ENCODE data around the gene CARMIL3.
A peak's percentile ranks its signal among the peaks of the same experiment; 100 is the strongest.

CARMIL3 gene

DNA sequence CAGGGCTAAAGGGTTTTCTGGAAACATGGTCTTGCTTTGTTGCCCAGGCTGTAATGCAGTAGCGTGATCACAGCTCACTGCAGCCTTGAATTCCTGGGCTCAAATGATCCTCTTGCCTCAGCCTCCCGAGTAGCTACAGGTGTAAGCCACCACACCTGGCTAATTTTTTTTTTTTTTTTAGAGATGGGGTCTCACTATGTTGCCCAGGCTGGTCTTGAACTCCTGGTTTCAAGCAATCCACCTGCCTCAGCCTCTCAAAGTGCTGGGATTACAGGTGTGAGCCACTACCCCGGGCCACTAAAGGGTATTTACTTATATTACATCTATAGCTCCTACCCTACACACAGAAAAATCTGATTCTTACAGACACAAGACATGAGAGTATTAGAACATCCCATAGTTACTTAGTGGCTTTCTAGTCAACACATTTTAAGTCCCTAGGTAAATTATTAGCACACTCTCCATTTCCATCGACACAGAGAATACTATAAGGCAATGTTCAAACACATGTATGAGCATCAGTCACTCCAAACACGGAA, 56.6 kb downstream of the CARMIL3 start:
- TF ChIP-seq, protein P1, sequence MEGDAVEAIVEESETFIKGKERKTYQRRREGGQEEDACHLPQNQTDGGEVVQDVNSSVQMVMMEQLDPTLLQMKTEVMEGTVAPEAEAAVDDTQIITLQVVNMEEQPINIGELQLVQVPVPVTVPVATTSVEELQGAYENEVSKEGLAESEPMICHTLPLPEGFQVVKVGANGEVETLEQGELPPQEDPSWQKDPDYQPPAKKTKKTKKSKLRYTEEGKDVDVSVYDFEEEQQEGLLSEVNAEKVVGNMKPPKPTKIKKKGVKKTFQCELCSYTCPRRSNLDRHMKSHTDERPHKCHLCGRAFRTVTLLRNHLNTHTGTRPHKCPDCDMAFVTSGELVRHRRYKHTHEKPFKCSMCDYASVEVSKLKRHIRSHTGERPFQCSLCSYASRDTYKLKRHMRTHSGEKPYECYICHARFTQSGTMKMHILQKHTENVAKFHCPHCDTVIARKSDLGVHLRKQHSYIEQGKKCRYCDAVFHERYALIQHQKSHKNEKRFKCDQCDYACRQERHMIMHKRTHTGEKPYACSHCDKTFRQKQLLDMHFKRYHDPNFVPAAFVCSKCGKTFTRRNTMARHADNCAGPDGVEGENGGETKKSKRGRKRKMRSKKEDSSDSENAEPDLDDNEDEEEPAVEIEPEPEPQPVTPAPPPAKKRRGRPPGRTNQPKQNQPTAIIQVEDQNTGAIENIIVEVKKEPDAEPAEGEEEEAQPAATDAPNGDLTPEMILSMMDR (conservative IDR thresholded peaks at IDR 0.05; ENCODE audit: low read length): no peak
- TF ChIP-seq EZH2phosphoT487 (IDR thresholded peaks at IDR 0.05; ENCODE audit: borderline replicate concordance): no peak
- Histone ChIP-seq H3K9me2 (replicated peaks; ENCODE audit: low read depth, low read length) (no peaks in the 10 kb centered on the region), H3K4me1 (ENCODE audit: insufficient read depth, low read length, poor library complexity, severe bottlenecking) (peaks cover 8% of the 10 kb centered on the region), H3F3A (ENCODE audit: low read depth) (peaks cover 2% of the 10 kb centered on the region; the same call in 1 of the 2 replicates), H3K9ac (ENCODE audit: low read depth, low read length, poor library complexity, severe bottlenecking) (peak overlapping the region; percentile 42), H3K27me3 (ENCODE audit: insufficient read depth, low read length, poor library complexity, severe bottlenecking) (no peaks in the 10 kb centered on the region), H2AFZ (ENCODE audit: low read length) (peak overlapping the region; percentile 65; the same call in 1 of the 2 replicates), H3K4me2 (ENCODE audit: low read depth, low read length, poor library complexity, severe bottlenecking) (peak overlapping the region; percentile 54), H3K36me3 (ENCODE audit: insufficient read depth, low read length) (no peaks in the 10 kb centered on the region), H4K20me1 (ENCODE audit: insufficient read depth, low read length, poor library complexity, severe bottlenecking) (no peaks in the 10 kb centered on the region), H3K4me3 (ENCODE audit: low read length, poor library complexity, severe bottlenecking) (peak overlapping the region; percentile 29), H3K9me3 (ENCODE audit: insufficient read depth, low read depth, low read length) (no peaks in the 10 kb centered on the region), H3K79me2 (ENCODE audit: insufficient read depth, low read length) (peaks cover 2% of the 10 kb centered on the region; the same call in 1 of the 2 replicates)

DNA sequence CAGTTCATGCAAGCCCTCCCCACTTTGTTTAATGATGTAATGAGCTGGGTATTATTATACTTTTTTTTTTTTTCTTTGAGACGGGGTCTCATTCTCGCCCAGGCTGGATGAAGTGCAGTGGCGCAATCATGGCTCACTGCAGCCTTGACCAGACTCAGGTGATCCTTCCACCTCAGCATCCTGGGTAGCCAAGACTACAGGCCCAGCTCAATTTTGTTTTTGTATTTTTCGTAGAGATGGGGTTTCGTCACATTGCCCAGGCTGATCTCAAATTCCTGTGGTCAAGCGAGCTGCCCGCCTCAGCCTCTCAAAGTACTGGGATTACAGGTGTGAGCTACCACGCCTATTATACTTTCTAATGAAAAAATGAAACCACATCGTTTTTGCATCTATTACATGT, 58.3 kb downstream of the CARMIL3 start:
- no peak for TF ChIP-seq EZH2phosphoT487 (IDR thresholded peaks at IDR 0.05; ENCODE audit: borderline replicate concordance)
- TF ChIP-seq, protein P1 (conservative IDR thresholded peaks at IDR 0.05; ENCODE audit: low read length): no peak
- Histone ChIP-seq H2AFZ (ENCODE audit: low read length) (no peak overlapping the region), H3K9me2 (replicated peaks; ENCODE audit: low read depth, low read length) (no peaks in the 10 kb centered on the region)

DNA sequence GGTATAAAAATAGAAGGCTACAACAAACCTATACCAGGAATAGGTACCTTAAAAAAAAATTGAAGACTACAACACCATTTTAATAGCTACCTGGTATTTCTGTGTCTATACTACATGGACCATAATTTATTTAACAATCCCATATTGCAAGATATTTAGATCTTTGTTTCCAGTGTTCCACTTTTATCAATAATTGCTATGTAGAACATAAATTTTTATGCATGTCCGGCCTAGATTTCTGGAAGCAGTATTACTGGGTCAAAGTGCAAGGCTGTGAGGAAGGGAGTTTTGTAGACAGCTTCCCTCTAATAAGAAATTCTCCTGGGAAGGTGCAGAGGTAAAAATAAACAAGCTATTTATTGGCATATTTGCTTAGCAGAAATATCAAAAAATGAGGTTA, 58.7 kb downstream of the CARMIL3 start:
- TF ChIP-seq, protein P1 (conservative IDR thresholded peaks at IDR 0.05; ENCODE audit: low read length): no peak
- TF ChIP-seq EZH2phosphoT487 (IDR thresholded peaks at IDR 0.05; ENCODE audit: borderline replicate concordance): no peak
- H3F3A ChIP-seq (ENCODE audit: low read depth): peaks cover 6% of the 10 kb centered on the region; the same call in 1 of the 2 replicates
- no peak overlapping the region for H3K9ac ChIP-seq (ENCODE audit: low read depth, low read length, poor library complexity, severe bottlenecking)
- no peak overlapping the region for H3K4me3 ChIP-seq (ENCODE audit: low read length, poor library complexity, severe bottlenecking)
- H3K9me2 ChIP-seq (replicated peaks; ENCODE audit: low read depth, low read length): no peaks in the 10 kb centered on the region
- peaks cover under 1% of the 10 kb centered on the region for H4K20me1 ChIP-seq (ENCODE audit: insufficient read depth, low read length, poor library complexity, severe bottlenecking)
- H3K36me3 ChIP-seq (ENCODE audit: insufficient read depth, low read length): no peaks in the 10 kb centered on the region
- no peaks in the 10 kb centered on the region for H3K9me3 ChIP-seq (ENCODE audit: insufficient read depth, low read depth, low read length)
- no peak overlapping the region for H3K4me2 ChIP-seq (ENCODE audit: low read depth, low read length, poor library complexity, severe bottlenecking)
- H3K4me1 ChIP-seq (ENCODE audit: insufficient read depth, low read length, poor library complexity, severe bottlenecking): peaks cover 12% of the 10 kb centered on the region
- H2AFZ ChIP-seq (ENCODE audit: low read length): no peak overlapping the region
- no peaks in the 10 kb centered on the region for H3K27me3 ChIP-seq (ENCODE audit: insufficient read depth, low read length, poor library complexity, severe bottlenecking)
- H3K79me2 ChIP-seq (ENCODE audit: insufficient read depth, low read length): peaks cover 8% of the 10 kb centered on the region

More for the DNA sequence above, 58.3 kb downstream of the CARMIL3 start:
- no peaks in the 10 kb centered on the region for H3K27me3 ChIP-seq (ENCODE audit: insufficient read depth, low read length, poor library complexity, severe bottlenecking)
- no peak overlapping the region for H3K4me3 ChIP-seq (ENCODE audit: low read length, poor library complexity, severe bottlenecking)
- peaks cover 8% of the 10 kb centered on the region for H3K4me1 ChIP-seq (ENCODE audit: insufficient read depth, low read length, poor library complexity, severe bottlenecking)
- no peaks in the 10 kb centered on the region for H3K9me3 ChIP-seq (ENCODE audit: insufficient read depth, low read depth, low read length)
- H3K9ac ChIP-seq (ENCODE audit: low read depth, low read length, poor library complexity, severe bottlenecking): no peak overlapping the region
- H3K79me2 ChIP-seq (ENCODE audit: insufficient read depth, low read length): peaks cover 4% of the 10 kb centered on the region; the same call in 1 of the 2 replicates
- H3K36me3 ChIP-seq (ENCODE audit: insufficient read depth, low read length): no peaks in the 10 kb centered on the region
- no peak overlapping the region for H3K4me2 ChIP-seq (ENCODE audit: low read depth, low read length, poor library complexity, severe bottlenecking)
- peaks cover 6% of the 10 kb centered on the region; the same call in 1 of the 2 replicates for H3F3A ChIP-seq (ENCODE audit: low read depth)
- H4K20me1 ChIP-seq (ENCODE audit: insufficient read depth, low read length, poor library complexity, severe bottlenecking): no peaks in the 10 kb centered on the region
